A673 (cell line): ENCODE measurements around the gene USP34.

Experiments
- EZH2 ChIP-seq: fragments of 200-600 bp; sonication (generic); IDR thresholded peaks from 2 replicates; pipeline ENCODE4 v1.6.1; 2017; ENCODE audit warnings: borderline replicate concordance, low read depth, mild to moderate bottlenecking, mixed read lengths, antibody characterized with exemption, low read length; ENCODE audit not compliant: poor library complexity, severe bottlenecking
- TF ChIP-seq, protein P1 (sequence below): fragments of 300-800, 200-600 bp; sonication (generic); conservative IDR thresholded peaks from 2 replicates; pipeline ENCODE4 v1.5.1; 2017; ENCODE audit warnings: low read depth, mild to moderate bottlenecking, antibody characterized with exemption, low read length, moderate library complexity, mixed read lengths

DNA sequence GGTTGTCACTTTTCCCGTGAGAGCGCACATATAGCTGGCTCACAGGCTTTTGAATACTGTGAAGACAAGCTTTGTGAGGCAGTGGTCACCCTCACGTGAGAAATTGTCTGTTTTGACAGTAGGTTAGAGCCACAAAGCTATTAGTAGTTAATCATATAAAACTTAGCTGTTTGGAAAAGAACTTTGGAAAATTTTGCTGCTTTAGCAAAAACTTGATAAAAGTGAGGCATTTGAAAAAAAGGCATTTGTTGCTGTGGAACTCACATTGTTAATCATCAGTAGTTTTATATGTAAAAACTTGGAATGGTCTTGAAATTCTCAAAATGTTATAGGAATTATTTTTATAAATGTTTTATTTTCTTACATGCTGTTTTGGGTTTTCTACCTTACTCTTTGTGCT, 286.6 kb downstream of the USP34 start:
- TF ChIP-seq, protein P1, sequence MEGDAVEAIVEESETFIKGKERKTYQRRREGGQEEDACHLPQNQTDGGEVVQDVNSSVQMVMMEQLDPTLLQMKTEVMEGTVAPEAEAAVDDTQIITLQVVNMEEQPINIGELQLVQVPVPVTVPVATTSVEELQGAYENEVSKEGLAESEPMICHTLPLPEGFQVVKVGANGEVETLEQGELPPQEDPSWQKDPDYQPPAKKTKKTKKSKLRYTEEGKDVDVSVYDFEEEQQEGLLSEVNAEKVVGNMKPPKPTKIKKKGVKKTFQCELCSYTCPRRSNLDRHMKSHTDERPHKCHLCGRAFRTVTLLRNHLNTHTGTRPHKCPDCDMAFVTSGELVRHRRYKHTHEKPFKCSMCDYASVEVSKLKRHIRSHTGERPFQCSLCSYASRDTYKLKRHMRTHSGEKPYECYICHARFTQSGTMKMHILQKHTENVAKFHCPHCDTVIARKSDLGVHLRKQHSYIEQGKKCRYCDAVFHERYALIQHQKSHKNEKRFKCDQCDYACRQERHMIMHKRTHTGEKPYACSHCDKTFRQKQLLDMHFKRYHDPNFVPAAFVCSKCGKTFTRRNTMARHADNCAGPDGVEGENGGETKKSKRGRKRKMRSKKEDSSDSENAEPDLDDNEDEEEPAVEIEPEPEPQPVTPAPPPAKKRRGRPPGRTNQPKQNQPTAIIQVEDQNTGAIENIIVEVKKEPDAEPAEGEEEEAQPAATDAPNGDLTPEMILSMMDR = no peak
- TF ChIP-seq EZH2 = no peak
